ENCODE data around the gene UNC13B. TPM values are rescaled to one million over a fixed set of nuclear protein-coding genes. Genes with fewer than 3 reads are reported as not detected.

Gene UNC13B
- total and polyA plus RNA-seq, 5 donors from 2014 or later, result 0.14 to 0.96 (median 0.20) TPM; not detected in 2

DNA sequence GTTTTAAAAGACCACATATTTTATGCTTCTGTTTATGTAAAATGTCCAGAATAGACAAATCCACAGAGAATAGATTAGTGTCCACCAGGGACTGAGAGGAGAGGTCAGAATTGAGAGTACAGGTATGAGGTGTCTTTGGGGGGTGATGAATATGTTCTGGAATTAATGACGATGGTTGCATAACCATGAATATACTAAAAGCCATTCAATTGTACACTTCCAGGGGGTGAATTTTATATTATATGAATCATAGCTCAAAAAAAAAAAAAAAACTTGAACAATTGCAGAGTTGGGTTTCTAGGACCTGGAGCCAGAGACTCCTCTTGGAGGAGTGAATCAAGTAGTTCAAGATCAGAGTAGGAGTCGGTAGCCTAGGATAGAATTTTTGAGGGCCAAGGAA is 270.3 kb downstream of the UNC13B start:
- Histone ChIP-seq H3K9me3 (ENCODE audit: control insufficient read depth in 2 of 2, low read length in 2 of 2) (peaks cover 0 to 6% of the 10 kb centered on the region in 2 experiments), H3K4me3 (ENCODE audit: low read depth, low read length) (no peak overlapping the region), H3K4me1 (ENCODE audit: control insufficient read depth, insufficient read depth, low read length, poor library complexity, severe bottlenecking) (no peaks in the 10 kb centered on the region), H3K27ac (ENCODE audit: insufficient read depth, low read length, poor library complexity, severe bottlenecking) (no peak overlapping the region), H3K27me3 (ENCODE audit: control insufficient read depth, insufficient read depth, low read length) (peaks cover 17% of the 10 kb centered on the region), H3K36me3 (ENCODE audit: control insufficient read depth, insufficient read depth, low read length) (no peaks in the 10 kb centered on the region)
- ATAC-seq (ENCODE audit: low read depth in 2 of 2), result no peak
- H3K27me3 Mint-ChIP-seq, result peaks cover 36% of the 10 kb centered on the region
- no peak overlapping the region for H3K27ac Mint-ChIP-seq
- no peak overlapping the region for H3K4me3 Mint-ChIP-seq
- H3K9me3 Mint-ChIP-seq, result peaks cover 0 to 16% (median 3%) of the 10 kb centered on the region in 7 donors
- DNase-seq, result no peak
- H3K36me3 Mint-ChIP-seq, result no peaks in the 10 kb centered on the region
- no peaks in the 10 kb centered on the region for H3K4me1 Mint-ChIP-seq

DNA sequence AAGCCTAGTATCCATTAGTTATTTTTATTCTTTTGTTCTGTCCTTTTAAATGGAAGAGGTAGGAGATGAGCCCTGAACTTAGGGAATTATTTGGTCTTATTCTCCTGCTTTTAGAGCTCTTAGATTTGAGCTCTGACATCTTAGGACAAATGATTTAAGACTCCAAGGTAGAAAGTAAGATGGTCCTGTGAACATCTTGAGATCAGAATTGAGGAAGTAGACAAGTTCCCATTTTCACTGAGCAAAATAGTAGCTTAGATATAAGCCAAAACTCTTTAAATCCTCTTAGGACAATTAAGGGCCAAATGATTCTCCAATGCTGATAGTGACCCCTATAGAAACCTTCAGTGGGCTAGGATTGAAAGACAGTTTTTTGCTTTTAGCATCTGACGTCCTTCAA is 275.1 kb downstream of the UNC13B start:
- Histone ChIP-seq H3K4me3 (ENCODE audit: low read depth, low read length) (no peak overlapping the region), H3K27me3 (ENCODE audit: control insufficient read depth, insufficient read depth, low read length) (no peaks in the 10 kb centered on the region), H3K36me3 (ENCODE audit: control insufficient read depth, insufficient read depth, low read length) (no peaks in the 10 kb centered on the region), H3K27ac (ENCODE audit: insufficient read depth, low read length, poor library complexity, severe bottlenecking) (no peak overlapping the region), H3K4me1 (ENCODE audit: control insufficient read depth, insufficient read depth, low read length, poor library complexity, severe bottlenecking) (no peaks in the 10 kb centered on the region), H3K9me3 (ENCODE audit: control insufficient read depth in 2 of 2, low read length in 2 of 2) (no peaks in the 10 kb centered on the region)
- H3K4me1 Mint-ChIP-seq, result no peaks in the 10 kb centered on the region
- peaks cover 39% of the 10 kb centered on the region for H3K27me3 Mint-ChIP-seq
- H3K4me3 Mint-ChIP-seq, result no peak overlapping the region
- H3K36me3 Mint-ChIP-seq, result no peaks in the 10 kb centered on the region
- no peak for ATAC-seq (ENCODE audit: low read depth in 2 of 2)
- no peak for DNase-seq
- H3K9me3 Mint-ChIP-seq, result no peaks in the 10 kb centered on the region
- no peak overlapping the region for H3K27ac Mint-ChIP-seq

DNA sequence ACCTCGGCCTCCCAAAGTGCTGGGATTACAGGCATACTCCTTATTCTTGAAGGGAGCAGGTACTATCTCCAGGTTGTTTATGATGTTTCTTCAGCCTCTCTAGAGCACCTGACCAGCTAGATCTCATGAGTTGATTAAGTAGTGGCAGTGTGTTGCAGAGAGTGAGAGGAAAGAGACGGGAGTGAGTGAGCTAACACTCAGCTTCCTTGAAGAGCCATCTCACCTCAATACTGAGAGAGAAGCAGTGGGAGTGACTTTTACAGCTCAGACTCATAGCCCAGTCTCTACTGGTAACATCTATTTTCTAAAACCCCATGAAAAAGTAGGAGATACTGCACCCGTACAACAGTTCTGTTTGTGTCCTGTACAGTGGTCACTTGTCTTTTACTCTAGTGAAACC is 284.2 kb downstream of the UNC13B start:
- H3K4me3 Mint-ChIP-seq, result no peak overlapping the region
- Histone ChIP-seq H3K27ac (ENCODE audit: insufficient read depth, low read length, poor library complexity, severe bottlenecking) (no peak overlapping the region), H3K36me3 (ENCODE audit: control insufficient read depth, insufficient read depth, low read length) (no peaks in the 10 kb centered on the region), H3K4me1 (ENCODE audit: control insufficient read depth, insufficient read depth, low read length, poor library complexity, severe bottlenecking) (no peaks in the 10 kb centered on the region), H3K27me3 (ENCODE audit: control insufficient read depth, insufficient read depth, low read length) (peaks cover 22% of the 10 kb centered on the region), H3K4me3 (ENCODE audit: low read depth, low read length) (no peak overlapping the region), H3K9me3 (ENCODE audit: control insufficient read depth in 2 of 2, low read length in 2 of 2) (no peaks in the 10 kb centered on the region)
- ATAC-seq (ENCODE audit: low read depth in 2 of 2) (no peak), DNase-seq (no peak)
- no peak overlapping the region for H3K27ac Mint-ChIP-seq
- H3K27me3 Mint-ChIP-seq, result peaks cover 36% of the 10 kb centered on the region
- H3K36me3 Mint-ChIP-seq, result no peaks in the 10 kb centered on the region
- H3K4me1 Mint-ChIP-seq, result no peaks in the 10 kb centered on the region
- H3K9me3 Mint-ChIP-seq, result peaks cover 0 to 4% (median 0%) of the 10 kb centered on the region in 7 donors

DNA sequence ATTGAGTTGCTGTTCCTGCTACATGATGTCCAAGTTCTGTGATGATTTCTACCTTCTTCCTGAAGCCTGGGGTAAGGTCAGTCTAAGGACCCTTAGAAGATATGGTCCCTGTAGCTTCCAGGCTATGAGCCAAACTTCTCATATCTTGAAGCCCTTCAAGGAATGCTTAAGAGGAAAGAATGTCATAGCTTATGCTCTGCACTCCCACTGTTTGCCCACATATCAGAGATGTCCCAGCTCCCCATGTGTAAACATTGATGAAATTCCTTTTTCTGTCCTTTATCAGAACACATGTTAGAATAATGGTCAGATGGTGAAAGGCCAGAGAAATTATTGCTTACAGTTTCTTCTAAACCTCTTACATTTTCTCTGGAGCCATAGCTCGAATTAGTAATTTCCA is 286.7 kb downstream of the UNC13B start:
- Mint-ChIP-seq H3K27me3 (peaks cover 47% of the 10 kb centered on the region), H3K4me1 (no peaks in the 10 kb centered on the region), H3K4me3 (no peak overlapping the region), H3K9me3 (peaks cover 0 to 12% (median 1%) of the 10 kb centered on the region in 7 donors), H3K27ac (no peak overlapping the region), H3K36me3 (peaks cover 3% of the 10 kb centered on the region)
- no peaks in the 10 kb centered on the region for H3K36me3 ChIP-seq (ENCODE audit: control insufficient read depth, insufficient read depth, low read length)
- peaks cover 24% of the 10 kb centered on the region for H3K27me3 ChIP-seq (ENCODE audit: control insufficient read depth, insufficient read depth, low read length)
- H3K9me3 ChIP-seq (ENCODE audit: control insufficient read depth in 2 of 2, low read length in 2 of 2), result peaks cover 0 to 2% of the 10 kb centered on the region in 2 experiments
- no peak for DNase-seq
- H3K4me1 ChIP-seq (ENCODE audit: control insufficient read depth, insufficient read depth, low read length, poor library complexity, severe bottlenecking), result no peaks in the 10 kb centered on the region
- no peak for ATAC-seq (ENCODE audit: low read depth in 2 of 2)
- H3K27ac ChIP-seq (ENCODE audit: insufficient read depth, low read length, poor library complexity, severe bottlenecking), result no peak overlapping the region
- no peak overlapping the region for H3K4me3 ChIP-seq (ENCODE audit: low read depth, low read length)

DNA sequence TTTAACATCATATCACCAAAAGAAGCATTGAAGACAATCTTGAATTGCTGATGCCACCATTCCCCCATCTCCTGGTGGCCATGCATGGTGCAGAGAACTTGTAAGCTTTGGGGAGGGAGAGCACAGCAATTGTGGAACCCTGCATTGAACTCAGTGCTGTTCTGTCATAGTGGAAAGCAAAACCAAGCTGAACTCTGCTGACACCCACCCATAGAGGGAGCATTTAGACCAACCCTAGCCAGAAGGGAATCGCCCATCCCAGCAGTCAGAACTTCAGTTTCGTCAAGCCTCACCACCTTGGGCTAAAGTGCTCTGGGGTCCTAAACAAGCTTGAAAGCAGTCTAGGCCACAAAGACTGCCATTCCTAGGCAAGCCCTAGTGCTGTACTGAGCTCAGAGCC is 290.7 kb downstream of the UNC13B start:
- Histone ChIP-seq H3K4me3 (ENCODE audit: low read depth, low read length) (no peak overlapping the region), H3K9me3 (ENCODE audit: control insufficient read depth in 2 of 2, low read length in 2 of 2) (peaks cover 0 to 2% of the 10 kb centered on the region in 2 experiments), H3K4me1 (ENCODE audit: control insufficient read depth, insufficient read depth, low read length, poor library complexity, severe bottlenecking) (no peaks in the 10 kb centered on the region), H3K27me3 (ENCODE audit: control insufficient read depth, insufficient read depth, low read length) (peaks cover 21% of the 10 kb centered on the region), H3K27ac (ENCODE audit: insufficient read depth, low read length, poor library complexity, severe bottlenecking) (no peak overlapping the region), H3K36me3 (ENCODE audit: control insufficient read depth, insufficient read depth, low read length) (no peaks in the 10 kb centered on the region)
- Mint-ChIP-seq H3K27me3 (peaks cover 37% of the 10 kb centered on the region), H3K4me1 (no peaks in the 10 kb centered on the region), H3K4me3 (no peak overlapping the region), H3K36me3 (peaks cover 3% of the 10 kb centered on the region), H3K9me3 (peaks cover 0 to 21% (median 4%) of the 10 kb centered on the region in 7 donors), H3K27ac (no peak overlapping the region)
- ATAC-seq (ENCODE audit: low read depth in 2 of 2), result no peak
- no peak for DNase-seq

DNA sequence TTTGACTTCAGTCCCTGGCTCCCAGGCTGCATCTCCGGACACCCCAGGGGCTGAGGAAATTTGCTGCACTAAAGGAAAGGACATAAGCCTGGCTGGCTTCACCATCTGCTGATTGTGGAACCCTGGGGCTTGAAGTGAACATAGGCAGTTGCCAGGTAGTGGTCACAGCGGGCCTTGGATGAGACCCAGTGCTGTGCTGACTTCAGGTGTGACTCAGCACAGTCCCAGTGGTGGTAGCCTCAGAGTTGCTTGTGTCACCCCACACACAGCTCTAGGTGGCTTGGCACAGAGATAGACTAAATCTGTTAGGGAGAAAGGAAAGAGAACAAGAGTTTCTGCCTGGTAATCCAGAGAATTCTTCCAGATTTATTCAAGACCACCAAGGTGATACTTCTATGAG is 292.0 kb downstream of the UNC13B start:
- Histone ChIP-seq H3K4me1 (ENCODE audit: control insufficient read depth, insufficient read depth, low read length, poor library complexity, severe bottlenecking) (no peaks in the 10 kb centered on the region), H3K27me3 (ENCODE audit: control insufficient read depth, insufficient read depth, low read length) (peaks cover 12% of the 10 kb centered on the region), H3K9me3 (ENCODE audit: control insufficient read depth in 2 of 2, low read length in 2 of 2) (peaks cover 0 to 2% of the 10 kb centered on the region in 2 experiments), H3K4me3 (ENCODE audit: low read depth, low read length) (no peak overlapping the region), H3K27ac (ENCODE audit: insufficient read depth, low read length, poor library complexity, severe bottlenecking) (no peak overlapping the region), H3K36me3 (ENCODE audit: control insufficient read depth, insufficient read depth, low read length) (no peaks in the 10 kb centered on the region)
- Mint-ChIP-seq H3K4me3 (no peak overlapping the region), H3K27me3 (peaks cover 31% of the 10 kb centered on the region), H3K36me3 (peaks cover 3% of the 10 kb centered on the region), H3K4me1 (no peaks in the 10 kb centered on the region), H3K27ac (no peak overlapping the region), H3K9me3 (peaks cover 0 to 21% (median 5%) of the 10 kb centered on the region in 7 donors)
- ATAC-seq (ENCODE audit: low read depth in 2 of 2) (no peak), DNase-seq (no peak)

Other genes with a start within 250 kb of the UNC13B start
- not detected for gene PHF24, start 203.7 kb upstream of the UNC13B start, total RNA-seq
- gene PHF24, start 203.7 kb upstream of the UNC13B start, polyA plus RNA-seq, result not detected
- gene DNAJB5, start 172.3 kb upstream of the UNC13B start, total RNA-seq, result 2.1 TPM
- gene DNAJB5, start 172.3 kb upstream of the UNC13B start, polyA plus RNA-seq, result 1 to 10 TPM in 3 of 4 donors, under 1 TPM in 1; 0.42 to 2.7 (median 1.9) TPM
- gene VCP, start 89.4 kb upstream of the UNC13B start, total RNA-seq, result 259 TPM
- gene VCP, start 89.4 kb upstream of the UNC13B start, polyA plus RNA-seq, result 100 to 1,000 TPM; 205 to 260 (median 237) TPM
- gene FANCG, start 82.1 kb upstream of the UNC13B start, total RNA-seq, result 23.7 TPM
- 10 to 100 TPM in 2 of 4 donors, 1 to 10 TPM in 2; 8.6 to 12.8 (median 9.6) TPM for gene FANCG, start 82.1 kb upstream of the UNC13B start, polyA plus RNA-seq
- 18.3 TPM for gene PIGO, start 65.4 kb upstream of the UNC13B start, total RNA-seq
- gene PIGO, start 65.4 kb upstream of the UNC13B start, polyA plus RNA-seq, result 10 to 100 TPM; 22.0 to 31.5 (median 26.4) TPM
- gene STOML2, start 58.9 kb upstream of the UNC13B start, total RNA-seq, result 35.7 TPM
- gene STOML2, start 58.9 kb upstream of the UNC13B start, polyA plus RNA-seq, result 100 to 1,000 TPM in 1 of 4 donors, 10 to 100 TPM in 3; 87.6 to 107 (median 93.7) TPM
- gene ATOSB, start 46.1 kb upstream of the UNC13B start, total RNA-seq, result 7.2 TPM
- gene ATOSB, start 46.1 kb upstream of the UNC13B start, polyA plus RNA-seq, result 1 to 10 TPM; 2.1 to 5.1 (median 3.5) TPM

Measured in CD4-positive, CD25-positive, alpha-beta regulatory T cell (primary cell).